Psoas muscle (tissue), 8 donors: ENCODE data around the gene MBLAC1. TPM values are rescaled to one million over a fixed set of nuclear protein-coding genes. Genes with fewer than 3 reads are reported as not detected.

Experiments
- ATAC-seq, 4 donors: fragments of 200-7000 bp; cut with Tn5 transposase; one replicate each; pipeline ENCODE4 v1.9.1; 2020; ENCODE audit warnings: moderate library complexity in 3 of 4, mild to moderate bottlenecking in 2 of 4
- DNase-seq, 2 donors: peaks; one replicate each; pipeline ENCODE4 v3.0.0-alpha.2; 2020
- H3K27ac ChIP-seq: fragments of 200-600 bp; one replicate; pipeline ENCODE4 v1.8.0; 2022
- H3K27me3 ChIP-seq, 3 donors: fragments of 200-600 bp in 1 of 3; one replicate each; pipeline versions ENCODE4 v1.6.1 to v1.8.0; 2013 to 2022; ENCODE audit warnings: low read length in 2 of 3, mild to moderate bottlenecking in 2 of 3, moderate library complexity in 1 of 3; ENCODE audit not compliant: insufficient read depth in 3 of 3
- H3K36me3 ChIP-seq, 2 donors: fragments of 200-600 bp in 1 of 2; one replicate each; pipeline versions ENCODE4 v1.6.1 to v1.8.0; 2013 to 2022; ENCODE audit warnings: low read depth in 1 of 2, mild to moderate bottlenecking in 1 of 2, moderate library complexity in 1 of 2; ENCODE audit not compliant: insufficient read depth in 1 of 2
- H3K4me1 ChIP-seq: fragments of 200-600 bp; one replicate; pipeline ENCODE4 v1.8.0; 2022
- H3K4me3 ChIP-seq: fragments of 200-600 bp; one replicate; pipeline ENCODE4 v1.8.0; 2022; ENCODE audit warnings: mild to moderate bottlenecking
- H3K9me3 ChIP-seq: fragments of 200-600 bp; one replicate; pipeline ENCODE4 v1.8.0; 2022
- CTCF ChIP-seq: fragments of 200-600 bp; IDR thresholded peaks from one replicate; pipeline ENCODE4 v1.8.0; 2022; ENCODE audit warnings: antibody characterized with exemption
- WGBS, 3 donors: extraction: QIAGEN DNeasy Blood & Tissue Kit; methylation state at CpG; one replicate each; pipeline versions ENCODE4 v1.1.6 to v1.1.7; 2013; 5-methylcytosine and 5-hydroxymethylcytosine counted together
- intact Hi-C, 2 donors: fragments of 100-400 bp; cut with DNase I; formaldehyde crosslinking; loops; one replicate each; pipeline versions ENCODE4 v1.11.0 to v1.14.2; 2022
- polyA plus RNA-seq, 3 donors: library from polyadenylated mRNA; stranded (reverse); fragments of 200-250 nt; gene quantifications; one replicate each; pipeline ENCODE4 v1.2.3, GENCODE V29; 2013
- total RNA-seq, 4 donors: library from RNA; stranded (reverse); fragmentation: NEBNext Ultra II Directional in 2 of 4; extraction: Animal tissue kit (Norgen Biotek cat#: 25700) in 2 of 4; gene quantifications; one replicate each; pipeline versions ENCODE4 v1.2.1 to v1.2.4, GENCODE V29; 2021 to 2023
- donor health status: healthy with polysubstance abuse.
- donor health status: DM: no; HTN: no; CAD: no; lungs with moderate emphysema.
- donor health status: Bipolar disorder and iron deficiency.
- donor health status: healthy.
- donor health status: DM: yes; HTN: yes; CAD: no.
- donor health status: DM: no; HTN: no; CAD: no.
- donor health status: DM: no; HTN: no; CAD: no.
- donor health status: DM: yes; HTN: yes; CAD: no.

The MBLAC1 gene
- total and polyA plus RNA-seq, 7 donors = 0.91 to 3.8 (median 2.0) TPM

GRCh38 chr7:100081535-100082102, 45.1 kb upstream of the MBLAC1 start, which contains the start of gene ZNF3:
ZNF3 (minus strand) TSS chr7:100081723; CDS start chr7:100077357, 4,366 bp downstream.
- H3K36me3 ChIP-seq = peaks cover 3 to 32% of the 10 kb centered on the region in 2 donors
- 0 to 1% (median 1%) methylated on average over 51 to 55 of the region's 55 CpGs for WGBS, 3 donors
- peak; percentile 93 for TF ChIP-seq CTCF
- peak within 1 kb of the TSS; percentile 92 for H3K27ac ChIP-seq
- H3K9me3 ChIP-seq = no peaks in the 10 kb centered on the region
- intact Hi-C loops = loop anchor here in 1 of 2 donors (2.0 kb wide), 1 partner anchor 63 kb away; no protein-coding TSS in a partner anchor
- DNase-seq = peak; percentile 98 to 99
- H3K4me1 ChIP-seq = peaks cover 15% of the 10 kb centered on the region
- H3K4me3 ChIP-seq = peak within 1 kb of the TSS; percentile 94
- H3K27me3 ChIP-seq = no peaks in the 10 kb centered on the region
- ATAC-seq = peak; percentile 94 to 97 (median 96)

DNA sequence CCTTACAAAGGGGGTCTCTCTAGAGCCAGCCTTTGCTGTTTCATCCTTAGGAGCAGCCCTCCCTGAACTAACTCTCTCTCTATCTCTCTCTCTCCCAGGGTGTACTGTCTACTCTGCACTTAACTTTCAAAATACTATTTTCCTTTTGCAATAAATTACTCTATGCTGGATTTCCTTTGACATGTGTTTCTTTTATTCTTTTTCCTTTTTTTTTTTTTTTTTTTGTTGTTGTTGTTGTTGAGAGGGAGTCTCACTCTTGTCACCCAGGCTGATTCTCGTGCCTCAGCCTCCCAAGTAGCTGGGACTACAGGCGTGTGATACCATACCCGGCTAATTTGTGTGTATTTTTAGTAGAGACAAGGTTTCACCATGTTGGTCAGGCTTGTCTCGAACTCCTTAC, 43.8 kb upstream of the MBLAC1 start:
- Histone ChIP-seq H3K4me1 (peaks cover 16% of the 10 kb centered on the region), H3K9me3 (no peaks in the 10 kb centered on the region), H3K36me3 (peaks cover 3 to 19% of the 10 kb centered on the region in 2 donors), H3K27ac (peak overlapping the region; percentile 92), H3K27me3 (no peaks in the 10 kb centered on the region), H3K4me3 (no peak overlapping the region)
- no peak for DNase-seq
- TF ChIP-seq CTCF = no peak
- ATAC-seq = no peak
- WGBS, 3 donors = 30 to 54% (median 42%) methylated on average over 4 of the region's 4 CpGs
- intact Hi-C loops = no loop called here

- no peak for ATAC-seq
- WGBS, 3 donors = 65 to 68% (median 68%) methylated on average over 3 of the region's 3 CpGs
- intact Hi-C loops = loop anchor here in 1 of 2 donors (5.0 kb wide), 1 partner anchor 42 kb away; the partner anchor contains the start of gene MBLAC1
- DNase-seq = no peak
- Histone ChIP-seq H3K27ac (no peak overlapping the region), H3K4me1 (peaks cover 13% of the 10 kb centered on the region), H3K4me3 (no peak overlapping the region), H3K27me3 (no peaks in the 10 kb centered on the region), H3K9me3 (no peaks in the 10 kb centered on the region), H3K36me3 (peaks cover 0 to 5% of the 10 kb centered on the region in 2 donors)
- TF ChIP-seq CTCF = no peak
Observed at GRCh38 chr7:100085515-100085914, 41.3 kb upstream of the MBLAC1 start.

GRCh38 chr7:100087055-100087750, 39.6 kb upstream of the MBLAC1 start:
- H3K4me3 ChIP-seq = no peak overlapping the region
- WGBS, 3 donors = 83 to 85% (median 85%) methylated on average over 10 of the region's 10 CpGs
- H3K9me3 ChIP-seq = no peaks in the 10 kb centered on the region
- H3K27ac ChIP-seq = no peak overlapping the region
- peaks cover 12% of the 10 kb centered on the region for H3K4me1 ChIP-seq
- H3K36me3 ChIP-seq = peaks cover 0 to 22% of the 10 kb centered on the region in 2 donors
- intact Hi-C loops = loop anchor here in 1 of 2 donors (5.0 kb wide), 1 partner anchor 40 kb away; the partner anchor contains the start of gene MBLAC1
- TF ChIP-seq CTCF = no peak
- DNase-seq (no peak), ATAC-seq (no peak)
- H3K27me3 ChIP-seq = no peaks in the 10 kb centered on the region
